Stimulated activated CD8-positive, alpha-beta memory T cell treated with anti-CD3 and anti-CD28 coated beads, Interleukin-4, amount 100 ng/mL, for 24 hours (primary cell): ENCODE measurements around the gene ZDHHC5.

Source experiments
- DNase-seq: peaks from one replicate; pipeline ENCODE4 v3.0.0-alpha.2; 2020; ENCODE audit warnings: low read depth

Gene ZDHHC5, protein sequence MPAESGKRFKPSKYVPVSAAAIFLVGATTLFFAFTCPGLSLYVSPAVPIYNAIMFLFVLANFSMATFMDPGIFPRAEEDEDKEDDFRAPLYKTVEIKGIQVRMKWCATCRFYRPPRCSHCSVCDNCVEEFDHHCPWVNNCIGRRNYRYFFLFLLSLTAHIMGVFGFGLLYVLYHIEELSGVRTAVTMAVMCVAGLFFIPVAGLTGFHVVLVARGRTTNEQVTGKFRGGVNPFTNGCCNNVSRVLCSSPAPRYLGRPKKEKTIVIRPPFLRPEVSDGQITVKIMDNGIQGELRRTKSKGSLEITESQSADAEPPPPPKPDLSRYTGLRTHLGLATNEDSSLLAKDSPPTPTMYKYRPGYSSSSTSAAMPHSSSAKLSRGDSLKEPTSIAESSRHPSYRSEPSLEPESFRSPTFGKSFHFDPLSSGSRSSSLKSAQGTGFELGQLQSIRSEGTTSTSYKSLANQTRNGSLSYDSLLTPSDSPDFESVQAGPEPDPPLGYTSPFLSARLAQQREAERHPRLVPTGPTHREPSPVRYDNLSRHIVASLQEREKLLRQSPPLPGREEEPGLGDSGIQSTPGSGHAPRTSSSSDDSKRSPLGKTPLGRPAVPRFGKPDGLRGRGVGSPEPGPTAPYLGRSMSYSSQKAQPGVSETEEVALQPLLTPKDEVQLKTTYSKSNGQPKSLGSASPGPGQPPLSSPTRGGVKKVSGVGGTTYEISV

GRCh38 chr11:57667736-57668433 is at the start of gene ZDHHC5:
ZDHHC5 (plus strand) TSS chr11:57668114; CDS start chr11:57673091, 4,977 bp downstream.
- peak; percentile 99 for DNase-seq

GRCh38 chr11:57618438-57618837 is 49.5 kb upstream of the ZDHHC5 start:
- DNase-seq: no peak

- no peak for DNase-seq
Observed at GRCh38 chr11:57619331-57619730, 48.6 kb upstream of the ZDHHC5 start.

GRCh38 chr11:57620467-57620866 is 47.4 kb upstream of the ZDHHC5 start:
- DNase-seq: no peak

DNA sequence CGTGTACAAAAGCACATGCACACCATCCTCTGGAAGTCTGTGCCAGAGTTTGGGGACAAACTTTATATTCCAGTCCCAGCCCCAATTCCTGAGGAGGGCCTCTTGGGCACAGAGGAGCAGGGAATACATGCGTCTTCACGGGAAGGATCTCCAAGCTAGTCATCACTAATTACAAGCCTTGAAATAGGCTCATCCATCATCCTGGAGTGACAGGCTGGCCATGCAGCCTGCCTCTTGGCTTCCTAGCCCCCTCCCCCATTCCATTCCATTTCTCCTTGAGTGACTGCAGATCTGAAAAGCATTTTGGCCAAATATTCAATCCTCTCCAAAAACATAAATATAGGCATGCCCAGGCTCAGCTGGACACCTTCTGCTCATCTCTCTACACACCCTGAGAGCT is 45.7 kb upstream of the ZDHHC5 start:
- no peak for DNase-seq

DNA sequence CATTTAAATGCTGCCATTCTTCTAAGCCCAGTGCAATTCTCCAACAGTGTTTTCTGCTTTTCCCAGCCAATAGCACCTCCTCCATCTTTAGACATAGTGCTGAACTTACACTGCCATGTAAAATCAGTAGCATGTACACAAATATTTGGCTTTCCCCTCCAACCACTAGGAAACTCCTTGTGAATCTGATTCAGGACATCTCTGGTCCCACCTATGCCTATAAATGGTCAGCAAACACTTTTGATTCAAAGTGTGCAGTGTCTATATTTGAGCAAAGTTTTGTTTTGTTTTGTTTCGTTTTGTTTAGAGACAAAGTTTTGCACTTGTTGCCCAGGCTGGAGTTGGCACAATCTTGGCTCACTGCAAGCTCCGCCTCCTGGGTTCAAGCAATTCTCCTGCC is 43.0 kb upstream of the ZDHHC5 start:
- no peak for DNase-seq

DNA sequence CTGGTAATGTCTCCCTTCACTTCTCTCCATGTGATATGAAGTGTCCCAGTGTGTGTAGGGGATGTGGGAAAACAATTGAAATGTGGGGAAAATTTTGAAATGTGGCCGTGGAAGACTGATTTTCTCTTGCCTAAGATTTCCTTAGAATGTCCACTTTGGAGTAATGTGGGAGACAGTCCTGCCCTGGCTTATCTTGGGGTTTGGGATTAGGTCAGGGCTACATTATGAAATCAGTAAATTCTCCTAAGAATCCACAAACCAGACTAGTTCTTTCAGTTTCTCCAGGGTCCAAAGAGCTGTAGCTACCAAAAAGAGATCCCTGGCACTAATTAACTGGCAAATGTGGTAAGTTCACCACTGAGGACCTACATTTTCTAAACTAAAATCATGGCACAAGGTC is 41.0 kb upstream of the ZDHHC5 start:
- no peak for DNase-seq

DNA sequence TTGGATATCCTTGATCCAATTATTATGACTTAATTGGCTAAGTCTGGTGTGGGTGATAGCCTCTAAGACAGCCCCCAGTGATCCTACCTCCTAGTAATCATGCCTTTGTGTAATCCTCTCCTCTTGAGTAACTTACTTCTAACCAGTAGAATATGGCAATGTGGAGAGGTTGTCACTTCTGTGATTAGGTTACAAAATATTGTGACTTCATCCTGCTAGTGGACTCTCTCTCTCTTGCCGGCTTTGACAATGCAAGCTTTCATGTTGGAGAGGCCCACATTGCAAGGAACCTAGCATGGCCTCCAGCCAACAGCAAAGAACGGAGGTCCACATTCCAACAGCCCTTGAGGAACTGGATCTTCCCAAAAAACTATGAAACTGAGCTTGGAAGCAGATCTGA is 37.7 kb upstream of the ZDHHC5 start:
- DNase-seq: no peak

DNA sequence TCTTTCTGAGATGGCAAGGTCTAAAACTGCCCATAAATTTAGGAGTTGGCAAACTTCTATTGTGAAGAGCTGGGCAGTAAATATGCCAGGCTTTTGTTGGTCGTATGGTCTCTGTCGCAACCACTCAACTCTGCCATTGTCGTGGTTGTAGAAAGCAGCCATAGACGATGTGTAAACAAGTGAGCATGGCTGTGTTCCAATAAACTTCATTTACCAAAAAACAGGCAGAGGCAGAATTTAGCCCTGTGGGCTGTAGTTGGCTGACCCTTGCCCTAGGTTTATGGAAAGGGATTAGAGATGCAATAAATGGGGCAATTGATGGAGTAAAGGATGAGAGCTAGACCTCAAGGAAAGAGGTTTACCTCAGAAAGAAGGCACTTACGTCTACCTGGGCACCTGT is 35.8 kb upstream of the ZDHHC5 start:
- DNase-seq: no peak

DNA sequence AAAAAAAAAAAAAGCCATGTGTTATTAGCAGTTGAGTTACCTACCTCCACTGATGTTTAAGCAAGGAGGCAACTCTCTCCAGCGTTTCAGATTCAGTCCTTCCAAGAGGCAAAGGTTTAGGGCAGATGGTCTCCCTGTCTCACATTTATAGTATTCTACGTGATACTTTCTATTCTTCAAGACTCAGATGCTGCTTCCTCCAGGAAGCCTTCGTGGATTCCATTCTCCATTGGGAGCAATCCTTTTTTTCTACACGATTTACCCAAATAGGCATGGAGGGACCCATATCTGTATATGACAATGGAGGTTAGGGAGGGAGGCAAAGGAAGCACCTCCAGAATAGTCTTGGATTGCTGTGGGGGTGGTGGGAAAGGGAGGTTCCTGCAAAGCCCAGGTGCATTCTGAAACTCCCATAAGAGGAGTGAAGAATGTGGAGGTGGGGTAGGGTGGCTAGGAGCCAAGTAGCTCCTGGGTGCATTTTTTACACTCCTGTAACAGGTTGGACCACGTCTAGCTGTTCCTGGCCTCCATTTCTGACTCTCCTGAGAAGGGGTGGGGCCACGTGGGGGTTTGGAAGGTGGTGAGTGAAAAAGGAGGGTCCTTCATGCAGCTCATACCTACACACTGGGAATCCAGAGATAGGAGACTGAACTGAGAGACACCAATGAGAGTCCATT is 34.4 kb upstream of the ZDHHC5 start:
- no peak for DNase-seq

DNA sequence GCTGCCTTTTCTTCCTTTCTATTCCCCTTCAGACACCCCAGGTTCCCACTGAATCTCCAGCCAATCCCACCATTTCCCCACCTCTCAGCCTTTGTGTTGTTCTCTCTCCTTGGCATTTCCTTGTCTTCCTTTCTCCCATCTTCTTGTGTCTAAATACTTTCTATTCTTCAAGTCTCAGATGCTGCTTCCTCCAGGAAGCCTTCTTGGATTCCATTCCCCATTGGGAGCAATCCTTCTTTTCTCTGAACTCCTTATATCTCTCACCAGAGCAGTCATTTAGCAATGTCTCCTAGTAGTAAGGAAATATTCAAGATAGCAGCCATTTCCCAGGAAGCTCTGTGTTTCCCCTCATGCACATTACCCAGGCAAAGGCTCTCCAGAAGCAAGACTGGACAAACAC is 33.6 kb upstream of the ZDHHC5 start:
- DNase-seq: no peak

- DNase-seq: no peak
Observed at GRCh38 chr11:57635246-57635645, 32.7 kb upstream of the ZDHHC5 start.

- DNase-seq: no peak
Observed at GRCh38 chr11:57637626-57638004, 30.3 kb upstream of the ZDHHC5 start.

DNA sequence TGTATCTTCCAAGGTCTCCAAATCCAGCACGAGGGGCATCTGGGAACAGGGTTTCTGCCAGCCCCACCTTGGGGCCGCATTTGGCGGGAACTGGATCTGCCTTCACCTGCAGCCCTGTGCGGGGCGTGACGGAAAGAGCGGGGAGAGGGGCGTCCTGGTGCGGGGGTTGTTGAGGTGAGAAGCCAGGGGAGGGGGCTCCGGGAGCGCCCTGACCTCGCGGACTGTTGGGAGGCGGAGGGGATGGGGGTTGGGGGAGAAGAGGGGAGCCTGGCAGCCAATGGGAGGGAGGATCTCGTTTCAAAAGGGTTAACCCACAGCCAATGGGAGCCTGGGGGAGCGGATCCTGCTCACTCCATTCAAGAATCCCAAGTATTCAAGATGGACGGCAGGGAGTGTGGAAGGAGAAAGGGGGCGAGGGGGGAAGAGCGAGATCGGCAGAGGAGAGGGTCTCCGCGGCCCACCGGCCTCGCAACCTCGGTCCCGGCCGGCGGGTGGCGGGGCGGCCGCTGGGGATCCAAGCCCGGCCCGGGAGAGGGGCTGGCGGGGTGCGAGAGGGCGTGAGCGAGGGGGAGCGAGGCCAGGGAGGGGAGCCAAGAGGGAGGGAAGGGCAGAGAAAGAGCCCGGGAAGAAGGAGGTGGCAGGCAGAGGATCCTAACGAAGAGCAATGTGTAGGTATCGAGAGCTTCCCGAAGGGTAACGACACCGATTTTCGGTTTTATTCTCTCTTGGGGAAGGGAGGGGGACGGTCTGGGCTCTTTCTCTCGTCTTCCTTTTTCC is 29.7 kb upstream of the ZDHHC5 start:
- DNase-seq: no peak

- DNase-seq: no peak
Observed at GRCh38 chr11:57638811-57639320, 29.0 kb upstream of the ZDHHC5 start.

DNA sequence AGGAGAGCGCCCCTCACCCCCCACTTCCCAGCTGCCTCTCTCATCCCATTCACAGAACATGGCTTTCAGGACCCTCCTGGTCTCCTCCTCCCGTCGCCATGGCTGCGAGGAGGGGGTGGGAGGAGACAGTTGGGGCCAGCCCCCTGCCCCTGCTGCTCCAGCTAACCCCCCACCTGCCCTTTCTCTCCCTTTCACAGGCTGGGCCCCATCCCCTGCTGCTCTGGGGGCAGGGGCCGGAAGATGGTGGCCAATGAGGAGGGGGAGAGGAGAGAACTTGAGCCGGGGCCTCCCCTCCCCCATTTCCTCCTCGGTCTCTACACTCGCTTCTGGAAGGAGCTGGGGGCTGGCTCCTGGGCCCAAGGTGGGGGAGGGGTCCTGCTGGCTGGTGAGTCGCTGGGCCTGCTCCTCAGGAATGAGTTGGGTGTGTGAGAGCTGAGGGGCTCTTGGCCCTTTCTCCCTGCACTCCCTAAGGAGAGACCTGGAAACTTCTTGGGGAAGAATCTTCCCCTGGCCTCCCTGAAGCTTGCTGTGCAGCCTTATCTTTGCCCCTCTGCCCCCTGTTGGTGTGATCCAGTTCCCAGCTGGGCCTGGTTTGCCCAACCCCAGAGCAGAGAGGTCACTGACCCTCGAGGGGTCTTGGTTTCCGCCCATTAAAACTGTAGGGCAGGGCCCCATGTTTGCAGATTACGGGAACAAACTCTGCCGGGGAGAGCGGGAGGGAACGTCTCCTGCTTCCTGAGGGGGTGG is 28.4 kb upstream of the ZDHHC5 start:
- no peak for DNase-seq

- DNase-seq: no peak
Observed at GRCh38 chr11:57640068-57640800, 27.7 kb upstream of the ZDHHC5 start.

GRCh38 chr11:57641011-57641807 is 26.7 kb upstream of the ZDHHC5 start:
- no peak for DNase-seq

DNA sequence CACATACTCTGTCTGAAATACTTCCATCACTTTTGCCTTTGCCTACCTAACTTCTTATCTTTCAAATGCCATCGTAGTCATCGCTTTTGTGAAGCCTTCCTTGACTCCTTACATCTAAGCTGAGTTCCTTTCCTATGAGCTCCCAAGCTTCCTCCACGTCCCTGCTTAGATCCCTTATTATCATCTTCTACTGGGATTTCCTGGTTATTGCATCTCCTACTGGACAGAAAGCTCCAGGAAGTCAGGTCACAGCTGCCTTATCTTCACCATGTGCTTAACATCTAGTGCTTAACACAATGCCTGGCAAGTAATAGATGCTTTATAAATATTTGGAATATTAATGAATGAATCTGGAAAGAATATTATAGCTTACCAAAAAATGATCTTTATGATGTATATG is 24.1 kb upstream of the ZDHHC5 start:
- no peak for DNase-seq
